Activated CD4-positive, alpha-beta T cell treated with anti-CD3 and anti-CD28 coated beads for 24 hours (primary cell): Measurements from ENCODE around the gene PLCL2.
"Not testable (repeated sequence)": the region's sequence is repeated elsewhere in the genome, so short reads cannot be mapped to it uniquely, and the experiment has no call there.

Source experiments
- DNase-seq, 2 donors: peaks; one replicate each; pipeline ENCODE4 v3.0.0-alpha.2; 2020; ENCODE audit warnings: low read depth in 2 of 2

The PLCL2 gene

DNA sequence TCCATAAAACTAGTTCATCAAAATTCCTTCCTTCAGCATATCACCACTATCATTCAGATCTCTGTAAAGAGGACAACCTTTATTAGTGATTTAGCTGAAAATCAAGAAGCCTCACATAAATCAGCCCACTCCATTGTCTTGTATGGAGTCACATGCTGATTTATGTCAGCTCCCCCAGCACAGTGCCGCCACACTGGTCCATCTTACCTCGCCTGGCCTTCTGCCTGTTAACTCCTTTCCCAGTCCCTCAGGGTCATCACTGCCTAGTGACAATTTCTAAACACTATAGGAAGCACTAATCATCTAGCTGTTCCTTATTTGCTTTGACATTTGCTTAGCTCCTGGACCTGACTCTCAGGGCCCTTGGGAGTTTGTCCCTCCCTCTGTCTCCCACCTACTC, 75.4 kb downstream of the PLCL2 start:
- DNase-seq: no peak

GRCh38 chr3:16961621-16962205, 77.0 kb downstream of the PLCL2 start:
- no peak for DNase-seq

DNA sequence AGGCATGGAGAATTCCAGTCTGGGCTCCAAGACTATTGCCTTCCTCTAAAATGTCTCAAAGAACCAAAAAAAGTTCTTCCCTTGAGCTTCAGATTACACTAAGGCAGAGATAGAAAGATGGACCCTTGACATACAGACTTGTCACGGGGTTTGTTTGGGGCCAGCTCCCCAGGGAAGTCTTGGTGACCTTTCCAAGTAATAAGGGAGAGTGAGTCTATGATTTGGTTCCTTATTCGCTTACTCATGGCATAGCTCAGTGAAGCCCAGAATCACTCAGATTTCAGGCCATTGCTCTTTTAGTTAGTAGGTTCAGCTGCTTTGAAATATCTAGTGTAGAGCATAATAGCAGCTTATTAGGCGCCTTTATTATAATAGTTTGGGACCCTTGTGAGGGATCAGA, 90.3 kb downstream of the PLCL2 start:
- DNase-seq: no peak

- DNase-seq: no peak
Observed at GRCh38 chr3:16978234-16978920, 93.6 kb downstream of the PLCL2 start.

DNA sequence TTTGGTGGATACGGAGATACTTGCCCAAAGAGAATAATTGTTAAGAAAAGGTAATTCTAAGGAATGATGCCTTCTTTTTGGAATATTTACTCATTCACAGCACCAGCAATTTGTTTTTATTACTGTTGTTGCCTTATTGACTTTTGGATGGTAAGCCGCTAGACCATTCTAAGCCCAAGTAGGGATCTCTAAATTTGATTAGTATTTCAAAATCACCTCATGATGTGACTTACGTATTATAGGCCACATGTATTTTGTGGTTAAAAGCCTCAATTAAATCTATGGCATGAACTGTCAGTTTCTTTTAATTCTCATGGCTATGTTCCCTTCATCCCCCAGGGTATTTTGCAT, 94.1 kb downstream of the PLCL2 start:
- DNase-seq: no peak

GRCh38 chr3:16979769-16980515, 95.2 kb downstream of the PLCL2 start:
- DNase-seq: not testable (repeated sequence)

- not testable (repeated sequence) for DNase-seq
Observed at GRCh38 chr3:16980526-16980925, 95.8 kb downstream of the PLCL2 start.

- no peak for DNase-seq
Observed at GRCh38 chr3:16982460-16982859, 97.7 kb downstream of the PLCL2 start.

DNA sequence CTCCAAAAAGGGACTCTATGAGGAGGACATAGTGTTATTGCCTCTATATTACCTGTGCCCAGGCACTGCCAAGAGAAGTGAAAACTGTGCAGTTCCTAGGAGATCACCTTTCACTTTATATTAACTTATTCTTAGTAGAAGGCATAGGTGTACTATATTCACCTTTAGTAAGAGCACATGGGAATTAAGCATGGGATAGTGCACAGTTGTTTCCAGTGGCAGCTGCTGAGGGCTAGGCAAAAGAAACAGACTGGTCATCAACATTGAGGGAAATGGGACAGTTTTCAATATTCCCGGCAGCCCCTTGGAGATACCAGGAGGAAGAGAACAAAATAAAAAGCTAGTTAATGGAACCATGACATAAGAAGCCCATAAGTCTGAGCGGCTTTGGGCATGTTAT, 100.9 kb downstream of the PLCL2 start:
- no peak for DNase-seq

DNA sequence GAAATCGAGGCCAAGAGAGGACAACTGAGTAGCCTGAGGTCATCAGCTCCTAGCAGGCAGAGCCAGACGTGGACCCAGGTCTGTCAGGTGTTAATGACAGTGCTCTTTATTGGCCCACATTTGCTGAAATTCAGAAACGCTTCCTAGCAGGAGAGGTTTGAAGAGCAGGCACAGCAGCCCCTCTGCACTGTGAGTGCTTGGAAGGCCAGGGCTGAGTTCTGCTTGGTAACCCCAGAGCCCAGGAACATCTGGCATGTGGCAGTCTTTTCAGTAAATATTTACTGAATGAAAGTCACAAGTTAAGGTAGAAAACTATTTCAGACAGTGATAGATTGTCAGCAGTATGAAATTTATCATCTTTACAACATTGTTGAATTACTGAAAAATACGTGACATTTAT, 102.4 kb downstream of the PLCL2 start:
- no peak for DNase-seq

DNA sequence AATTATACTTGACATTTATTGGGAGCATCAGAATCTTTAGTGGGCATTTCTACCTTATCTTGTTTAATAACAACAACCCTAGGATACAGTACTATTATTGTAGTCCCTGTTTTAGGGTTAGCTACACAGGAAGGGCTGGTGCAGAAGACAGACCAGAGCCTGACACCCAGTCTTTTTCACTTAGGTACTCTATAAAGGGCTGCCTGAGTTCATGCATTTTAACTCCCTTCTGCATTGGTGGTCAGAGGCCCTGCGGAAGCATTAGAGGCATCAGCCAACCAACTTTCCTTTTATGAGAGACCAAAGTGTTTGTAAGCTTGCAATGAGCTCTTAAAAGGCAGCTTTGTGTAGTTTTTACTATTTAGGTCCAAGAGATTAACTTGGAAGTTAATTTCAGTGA, 105.4 kb downstream of the PLCL2 start:
- DNase-seq: no peak

- no peak for DNase-seq
Observed at GRCh38 chr3:16992198-16992597, 107.4 kb downstream of the PLCL2 start.

DNA sequence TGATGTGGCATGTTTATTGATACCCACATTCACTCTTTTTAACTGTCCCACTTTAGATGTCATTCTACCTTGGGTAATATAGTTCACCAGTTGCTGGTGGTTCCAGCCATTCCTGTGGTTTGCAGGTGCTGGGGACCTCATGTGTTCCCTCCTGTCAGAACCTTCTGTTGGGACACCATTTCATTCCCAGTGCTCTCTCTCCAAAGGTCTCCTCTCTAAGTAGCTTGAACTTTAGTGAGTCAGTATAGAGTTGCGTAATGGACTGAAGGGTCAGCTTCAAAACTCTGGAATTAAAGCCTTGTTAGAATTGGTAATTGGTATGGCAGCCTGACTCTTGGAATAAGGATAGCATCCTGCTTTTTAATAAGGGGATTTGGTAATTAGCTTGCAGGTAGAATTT, 108.5 kb downstream of the PLCL2 start:
- DNase-seq: no peak

DNA sequence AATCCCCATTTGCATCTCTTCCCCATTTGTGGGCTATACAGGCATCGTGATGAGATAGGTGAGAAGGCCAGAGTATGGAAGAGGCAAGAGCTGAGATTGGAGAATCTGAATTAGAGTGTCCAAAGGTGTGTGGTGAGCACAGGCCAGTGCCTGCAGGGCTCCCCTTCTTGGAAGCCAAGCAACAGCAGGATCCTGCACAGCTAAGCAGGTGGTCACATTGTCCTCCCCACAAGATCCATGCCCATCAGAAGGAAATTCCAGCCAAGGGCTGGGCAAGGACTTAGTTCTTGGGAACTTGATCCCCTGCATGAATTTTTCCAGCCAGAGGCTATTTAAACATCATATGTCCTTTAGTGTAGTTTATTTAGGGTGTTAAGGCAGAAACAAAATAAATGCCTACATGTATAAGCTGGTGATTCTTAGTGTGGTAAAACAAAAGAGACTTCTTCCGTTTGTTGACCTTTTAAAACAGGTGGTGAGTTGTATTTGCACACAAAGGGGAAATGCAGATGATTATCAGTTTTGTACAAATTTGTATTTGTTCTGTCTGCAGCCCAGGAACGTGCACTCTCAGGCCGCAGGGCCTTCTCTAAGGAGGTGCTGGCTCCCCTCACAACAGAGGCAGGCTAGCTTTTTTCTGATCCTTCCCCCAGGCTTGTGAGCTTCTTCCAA, 110.2 kb downstream of the PLCL2 start:
- no peak for DNase-seq

DNA sequence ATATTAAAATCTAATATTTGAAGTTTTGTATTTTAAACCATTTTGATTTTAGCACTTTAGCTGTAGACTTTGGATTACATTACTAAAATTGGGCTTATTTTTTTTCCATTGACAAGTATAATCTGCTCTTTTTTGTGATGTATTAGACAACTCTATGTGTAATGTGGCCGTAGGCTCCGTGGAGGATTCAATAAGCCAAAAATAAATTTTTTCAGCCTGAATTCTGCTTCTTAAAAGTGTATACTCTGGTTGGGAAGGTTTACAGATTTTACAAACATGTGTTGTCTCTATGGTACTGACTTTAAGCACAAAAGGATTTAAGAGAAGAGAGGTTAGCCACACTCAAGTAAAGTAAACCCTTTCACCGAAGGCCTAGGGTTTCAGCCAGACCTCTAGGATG, 110.8 kb downstream of the PLCL2 start:
- DNase-seq: no peak

DNA sequence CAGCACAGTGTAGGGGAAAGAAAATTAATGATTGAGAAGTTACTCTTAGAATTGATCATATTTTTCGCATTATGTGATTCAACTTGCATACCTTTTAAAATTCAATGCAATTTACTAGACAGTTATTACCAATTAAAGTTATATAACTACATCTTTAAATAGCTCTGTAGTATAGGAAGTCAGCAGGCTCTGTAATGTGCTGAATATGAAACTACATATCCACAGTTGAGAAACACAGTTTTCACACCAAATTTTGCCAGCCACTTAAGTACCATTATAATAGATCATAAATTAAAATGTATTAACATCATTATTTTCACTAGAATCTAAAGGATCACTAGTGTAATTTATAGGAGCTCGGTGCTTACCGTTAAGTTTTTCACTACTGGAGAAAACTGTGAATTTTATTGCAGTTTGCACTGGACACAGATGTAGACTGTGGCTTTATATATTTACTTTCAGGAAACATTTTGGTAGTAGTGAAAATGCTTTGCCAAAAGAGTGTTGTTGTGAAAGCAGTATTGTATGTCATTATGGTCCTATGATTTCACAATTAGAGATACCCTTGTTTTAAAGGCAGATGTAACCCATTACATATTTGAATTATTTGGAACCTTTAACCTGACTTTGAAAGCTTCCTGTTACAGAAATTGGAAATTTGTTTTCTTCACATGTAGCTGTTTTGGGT, 113.6 kb downstream of the PLCL2 start:
- no peak for DNase-seq

DNA sequence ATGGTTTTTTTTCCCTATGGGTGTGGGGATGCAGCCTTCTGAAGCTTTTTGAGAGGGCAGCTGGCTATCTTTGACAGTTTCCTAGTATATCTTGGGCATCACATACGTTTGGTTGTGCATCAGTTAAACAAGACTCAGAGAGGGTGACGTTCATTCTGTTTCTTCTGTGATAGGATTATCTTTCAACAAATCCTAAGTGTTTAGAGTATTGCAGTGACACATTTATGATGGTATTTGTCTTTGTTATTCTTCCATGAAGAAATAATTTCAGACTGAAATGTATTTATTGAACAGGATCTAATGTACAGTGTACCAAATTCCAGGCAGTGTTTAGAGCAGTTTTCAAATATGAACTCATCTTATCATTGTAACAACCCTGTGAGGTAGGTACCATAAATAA, 114.4 kb downstream of the PLCL2 start:
- DNase-seq: no peak

DNA sequence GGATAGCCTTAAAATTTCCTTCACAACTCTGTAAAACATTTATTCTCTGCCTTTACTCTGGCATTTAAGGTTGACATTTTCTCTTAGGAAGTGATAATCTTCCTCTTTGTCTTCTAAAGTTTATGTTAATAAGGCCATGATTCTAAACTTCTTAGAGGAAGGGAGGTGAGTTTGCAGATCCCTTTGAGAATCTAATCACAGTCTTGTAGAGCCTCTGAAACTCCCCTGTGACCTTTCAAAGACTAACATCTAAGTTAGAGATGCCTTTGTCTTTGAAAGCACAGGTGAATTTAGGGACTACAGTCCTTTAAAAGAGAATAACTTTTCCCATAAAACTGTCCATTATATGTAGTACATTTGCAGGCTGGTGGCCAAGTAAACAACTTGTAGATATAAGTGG, 115.1 kb downstream of the PLCL2 start:
- no peak for DNase-seq

DNA sequence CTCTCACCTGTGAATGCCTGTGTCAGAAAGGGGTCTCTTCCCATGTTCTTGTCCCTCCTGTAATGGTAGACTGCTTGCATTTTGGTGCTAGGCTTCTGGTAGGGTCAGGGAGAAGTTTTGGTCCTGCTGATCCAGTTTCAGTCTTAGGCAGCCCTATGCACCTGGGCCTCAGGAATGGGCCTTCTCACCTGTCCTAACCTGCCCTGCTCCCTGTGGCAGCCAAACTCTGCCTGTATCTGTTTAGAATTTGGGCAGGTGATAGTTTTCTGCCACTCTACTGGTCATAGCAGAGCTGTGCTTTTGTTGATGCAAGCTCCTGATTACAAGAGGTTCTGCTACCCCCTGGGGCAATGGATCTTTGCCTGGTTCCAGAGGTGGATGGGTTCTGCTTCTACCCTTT, 118.7 kb downstream of the PLCL2 start:
- DNase-seq: no peak

- no peak for DNase-seq
Observed at GRCh38 chr3:17006132-17006852, 121.5 kb downstream of the PLCL2 start.

GRCh38 chr3:17007284-17007683, 122.5 kb downstream of the PLCL2 start:
- no peak for DNase-seq
